HL-60 (cell line): Measurements from ENCODE around the gene AFAP1L2.

Source experiments
- CTCF ChIP-seq: IDR thresholded peaks from one replicate; pipeline ENCODE4 v1.5.1; 2011; ENCODE audit warnings: low read length, control low read depth, inconsistent platforms; ENCODE audit not compliant: insufficient read depth
- GABPA ChIP-seq: IDR thresholded peaks from 2 replicates; pipeline ENCODE4 v1.6.1; 2012; ENCODE audit warnings: low read depth
- SPI1 ChIP-seq: IDR thresholded peaks from 2 replicates; pipeline ENCODE4 v1.6.1; 2012; ENCODE audit warnings: low read depth, mild to moderate bottlenecking, borderline replicate concordance

GRCh38 chr10:114327537-114328440 lies 76.5 kb downstream of the AFAP1L2 start:
- TF ChIP-seq CTCF (no peak), SPI1 (no peak), GABPA (no peak)
